ENCODE results near the gene PGBD1.

GRCh38 chr6:28254121-28254519, 27.3 kb upstream of the PGBD1 start:
- no peak for TF ChIP-seq CTCF (IDR thresholded peaks at IDR 0.05)
- no peak for TF ChIP-seq POLR2A (IDR thresholded peaks at IDR 0.05; ENCODE audit: low read depth)
- TF ChIP-seq POLR2AphosphoS5 (IDR thresholded peaks at IDR 0.05), result no peak
